ENCODE data around the gene TBC1D7.

- no peak for TF ChIP-seq CTCF (IDR thresholded peaks at IDR 0.05)
- no peak for TF ChIP-seq EZH2 (IDR thresholded peaks at IDR 0.05; ENCODE audit: borderline replicate concordance, insufficient read depth, low read depth, low read length, poor library complexity, severe bottlenecking)
These were observed 27.9 kb upstream of the TBC1D7 start for GRCh38 chr6:13355999-13356785.

Measured in B cell (primary cell).